Neuronal stem cell (in vitro differentiated cells): ENCODE measurements around the gene C2orf69.
A peak's percentile ranks its signal among the peaks of the same experiment; 100 is the strongest.
"Not testable (repeated sequence)": the region's sequence is repeated elsewhere in the genome, so short reads cannot be mapped to it uniquely, and the experiment has no call there.

Source experiments
- DNase-seq: peaks from one replicate; pipeline ENCODE4 v3.0.0-alpha.2; 2013; ENCODE audit warnings: low spot score
- H2AFZ ChIP-seq: one replicate; pipeline ENCODE4 v1.6.1; 2013; ENCODE audit warnings: mild to moderate bottlenecking, low read length, inconsistent platforms
- H2AK5ac ChIP-seq: 2 replicates; pipeline ENCODE4 v1.6.1; 2013; ENCODE audit warnings: low read depth, mild to moderate bottlenecking, inconsistent platforms, low read length, moderate library complexity, mixed read lengths
- H2BK120ac ChIP-seq: 2 replicates; pipeline ENCODE4 v1.6.1; 2013; ENCODE audit warnings: low read depth, mild to moderate bottlenecking, inconsistent platforms, low read length, moderate library complexity, mixed read lengths
- H2BK12ac ChIP-seq: one replicate; pipeline ENCODE4 v1.6.1; 2013; ENCODE audit warnings: low read length, inconsistent platforms
- H2BK15ac ChIP-seq: 2 replicates; pipeline ENCODE4 v1.6.1; 2013; ENCODE audit warnings: mild to moderate bottlenecking, low read length, inconsistent platforms, mixed read lengths
- H2BK5ac ChIP-seq: one replicate; pipeline ENCODE4 v1.6.1; 2013; ENCODE audit warnings: inconsistent platforms, mild to moderate bottlenecking, low read length, moderate library complexity
- H3K14ac ChIP-seq: one replicate; pipeline ENCODE4 v1.6.1; 2013; ENCODE audit warnings: low read length, inconsistent platforms
- H3K18ac ChIP-seq: 2 replicates; pipeline ENCODE4 v1.6.1; 2013; ENCODE audit warnings: low read length, inconsistent platforms
- H3K23ac ChIP-seq: 2 replicates; pipeline ENCODE4 v1.6.1; 2013; ENCODE audit warnings: low read depth, mild to moderate bottlenecking, mixed read lengths, low read length, inconsistent platforms; ENCODE audit not compliant: poor library complexity
- H3K27ac ChIP-seq: replicated peaks from 3 replicates; pipeline ENCODE4 v1.5.1; 2013; ENCODE audit warnings: low read length, inconsistent platforms
- H3K27me3 ChIP-seq, 3 experiments: 2 replicates each; pipeline ENCODE4 v1.6.1; 2013; ENCODE audit warnings: low read length in 3 of 3, mild to moderate bottlenecking in 2 of 3, inconsistent platforms in 1 of 3, low read depth in 1 of 3, mixed read lengths in 1 of 3, moderate library complexity in 1 of 3; ENCODE audit not compliant: control insufficient read depth in 3 of 3, insufficient read depth in 3 of 3
- H3K36me3 ChIP-seq, 2 donors: replicated peaks in 1 of 2; 2 replicates each; pipeline ENCODE4 v1.6.1; 2013; ENCODE audit warnings: low read length in 2 of 2; ENCODE audit not compliant: control insufficient read depth in 2 of 2, insufficient read depth in 2 of 2
- H3K4ac ChIP-seq: 2 replicates; pipeline ENCODE4 v1.6.1; 2013; ENCODE audit warnings: inconsistent platforms, mild to moderate bottlenecking, low read length, moderate library complexity
- H3K4me1 ChIP-seq, 2 donors: 1 replicate in 1 of 2; 2 replicates in 1 of 2; pipeline ENCODE4 v1.6.1; 2013; ENCODE audit warnings: low read length in 2 of 2, low read depth in 1 of 2; ENCODE audit not compliant: control insufficient read depth in 2 of 2, insufficient read depth in 1 of 2
- H3K4me2 ChIP-seq: one replicate; pipeline ENCODE4 v1.6.1; 2013; ENCODE audit warnings: mild to moderate bottlenecking, low read length, inconsistent platforms; ENCODE audit not compliant: insufficient read depth, poor library complexity, severe bottlenecking
- H3K4me3 ChIP-seq, 2 donors: 2 replicates each; pipeline ENCODE4 v1.5.1; 2013; ENCODE audit warnings: low read length in 2 of 2, mild to moderate bottlenecking in 2 of 2, inconsistent platforms in 1 of 2, moderate library complexity in 1 of 2
- H3K79me1 ChIP-seq: one replicate; pipeline ENCODE4 v1.6.1; 2013; ENCODE audit warnings: low read depth, mild to moderate bottlenecking, inconsistent platforms, low read length, moderate library complexity
- H3K9ac ChIP-seq: one replicate; pipeline ENCODE4 v1.6.1; 2013; ENCODE audit warnings: mild to moderate bottlenecking, low read depth, low read length, inconsistent platforms; ENCODE audit not compliant: poor library complexity
- H3K9me3 ChIP-seq, 2 donors: replicated peaks in 1 of 2; 2 replicates each; pipeline versions ENCODE3 to v1.6.1; 2013; ENCODE audit warnings: low read length in 2 of 2, mild to moderate bottlenecking in 2 of 2, inconsistent platforms in 1 of 2, low read depth in 1 of 2, mixed read lengths in 1 of 2, moderate library complexity in 1 of 2; ENCODE audit not compliant: control insufficient read depth in 2 of 2, insufficient read depth in 1 of 2
- H4K8ac ChIP-seq: one replicate; pipeline ENCODE4 v1.6.1; 2013; ENCODE audit warnings: low read depth, mild to moderate bottlenecking, inconsistent platforms, low read length, moderate library complexity
- H4K91ac ChIP-seq: one replicate; pipeline ENCODE4 v1.6.1; 2013; ENCODE audit warnings: low read length, low read depth, mild to moderate bottlenecking, inconsistent platforms; ENCODE audit not compliant: poor library complexity
- WGBS, 2 donors: extraction: QIAGEN DNeasy Blood & Tissue Kit; methylation state at CpG; one replicate each; pipeline ENCODE4 v1.1.7; 2013; ENCODE audit warnings: missing lambda C conversion rate in 2 of 2, mixed read lengths in 1 of 2; ENCODE audit not compliant: insufficient read length in 2 of 2, insufficient replicate concordance in 1 of 2; ENCODE audit errors: extremely low coverage in 2 of 2; 5-methylcytosine and 5-hydroxymethylcytosine counted together

Gene C2orf69

DNA sequence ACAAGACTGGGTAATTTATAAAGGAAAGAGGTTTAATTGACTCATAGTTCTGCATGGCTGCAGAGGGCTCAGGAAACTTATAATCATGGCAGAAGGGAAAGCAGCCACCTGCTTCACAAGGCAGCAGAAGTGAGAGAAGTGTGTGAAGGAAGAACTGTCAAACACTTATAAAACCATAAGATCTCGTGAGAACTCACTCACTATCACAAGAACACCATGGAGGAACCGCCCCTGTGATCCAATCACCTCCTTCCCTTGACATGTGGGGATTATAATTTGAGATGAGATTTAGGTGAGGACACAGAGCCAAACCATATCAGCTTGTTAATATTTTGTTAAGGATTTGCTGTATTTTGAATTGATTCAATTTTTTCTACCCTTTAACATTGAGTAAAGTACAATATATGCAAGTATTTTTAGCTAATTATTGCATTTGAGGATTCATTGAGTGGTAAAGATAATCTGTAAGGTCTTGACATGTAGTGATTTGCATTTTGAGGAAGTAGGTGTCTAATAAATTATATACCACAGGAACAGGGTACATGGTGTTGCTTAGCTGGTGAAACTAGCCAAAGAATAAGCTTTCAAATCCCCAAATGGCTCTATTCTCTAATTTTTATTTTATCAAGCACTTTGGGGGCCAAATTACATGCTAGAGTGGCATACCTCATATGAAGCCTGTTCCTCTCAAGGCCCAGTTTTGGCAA, 3.9 kb upstream of the C2orf69 start:
- Histone ChIP-seq H3K27me3 (no peaks in the 10 kb centered on the region), H3K18ac (no peak overlapping the region), H2BK12ac (no peak overlapping the region), H2AFZ (no peak overlapping the region), H2BK5ac (no peak overlapping the region), H2AK5ac (no peak overlapping the region), H3K4me1 (no peaks in the 10 kb centered on the region), H4K8ac (no peak overlapping the region), H3K36me3 (no peaks in the 10 kb centered on the region), H3K23ac (no peak overlapping the region), H3K9ac (no peak overlapping the region), H3K4me2 (no peak overlapping the region), H2BK120ac (no peak overlapping the region), H2BK15ac (no peak overlapping the region), H3K9me3 (no peaks in the 10 kb centered on the region), H3K27ac (no peak overlapping the region), H4K91ac (no peak overlapping the region), H3K4me3 (no peak overlapping the region), H3K4ac (no peak overlapping the region), H3K79me1 (peaks cover 2% of the 10 kb centered on the region), H3K14ac (no peak overlapping the region)
- DNase-seq, result no peak
- WGBS, 2 donors, result no CpG with 5 or more reads among the region's 2 CpGs

DNA sequence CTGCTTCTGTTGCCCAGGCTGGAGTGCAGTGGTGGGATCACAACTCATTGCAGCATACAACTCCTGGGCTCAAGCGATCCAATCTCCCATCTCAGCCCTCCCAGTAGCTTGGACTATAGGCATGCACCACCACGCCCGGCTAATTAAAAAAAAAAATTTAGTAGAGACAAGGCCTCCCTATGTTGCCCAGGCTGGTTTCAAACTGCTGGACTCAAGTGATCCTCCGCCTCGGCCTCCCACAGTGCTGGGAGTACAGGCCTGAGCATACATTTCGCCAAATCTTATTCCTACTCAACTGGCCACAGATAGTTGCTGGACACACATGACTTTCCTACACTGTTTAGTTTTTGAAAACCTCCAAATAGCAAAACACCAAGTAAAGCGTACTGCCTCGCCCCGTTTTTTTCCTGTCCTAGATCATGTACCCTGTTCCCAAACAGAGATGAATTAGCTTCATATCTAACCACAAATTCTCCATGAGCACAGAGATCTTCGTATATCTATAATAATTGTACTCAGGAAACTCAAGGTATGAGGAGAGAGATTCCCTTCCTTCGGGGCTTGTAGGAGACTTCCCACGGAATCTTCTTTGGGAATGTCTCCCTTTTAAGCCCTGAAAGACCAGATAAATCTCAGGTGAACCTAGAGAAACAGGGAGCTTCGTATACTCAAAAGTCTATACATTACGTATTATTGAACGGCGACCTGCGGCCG, 598 bp upstream of the C2orf69 start:
- no peak overlapping the region for H2BK5ac ChIP-seq
- no peak overlapping the region for H3K23ac ChIP-seq
- H3K9me3 ChIP-seq, result no peaks in the 10 kb centered on the region
- H3K4ac ChIP-seq, result no peak overlapping the region
- H3K4me2 ChIP-seq, result no peak overlapping the region
- no peak overlapping the region for H2BK15ac ChIP-seq
- H3K18ac ChIP-seq, result no peak overlapping the region
- WGBS, 2 donors, result no CpG with 5 or more reads among the region's 18 CpGs
- no peak overlapping the region for H2BK120ac ChIP-seq
- H2AK5ac ChIP-seq, result no peak overlapping the region
- H4K8ac ChIP-seq, result no peak overlapping the region
- H4K91ac ChIP-seq, result no peak overlapping the region
- no peak overlapping the region for H3K14ac ChIP-seq
- H2AFZ ChIP-seq, result peak overlapping the region; percentile 76
- H3K27me3 ChIP-seq, result no peaks in the 10 kb centered on the region
- H3K4me3 ChIP-seq, result peak overlapping the region; percentile 74 to 84
- no peak overlapping the region for H3K9ac ChIP-seq
- peak overlapping the region; percentile 41 for H3K27ac ChIP-seq
- no peak for DNase-seq
- H3K36me3 ChIP-seq, result peaks cover 0 to 19% of the 10 kb centered on the region in 2 donors
- no peaks in the 10 kb centered on the region for H3K4me1 ChIP-seq
- no peak overlapping the region for H2BK12ac ChIP-seq
- peaks cover 2% of the 10 kb centered on the region for H3K79me1 ChIP-seq

DNA sequence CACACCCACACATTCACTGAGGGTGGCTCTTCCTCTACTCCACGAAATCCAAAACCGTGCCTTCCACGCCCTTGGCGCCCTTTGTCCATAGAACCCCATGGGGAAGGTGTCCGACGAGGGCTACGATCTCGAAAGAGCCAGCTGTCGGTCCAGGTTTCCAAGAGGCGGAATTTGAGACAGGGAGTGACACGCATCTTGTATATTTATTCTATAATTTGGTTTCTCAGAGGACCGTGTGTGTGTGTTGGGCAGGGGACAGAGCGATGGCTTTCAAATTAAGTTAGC, 726 bp downstream of the C2orf69 start:
- peaks cover 2% of the 10 kb centered on the region for H3K79me1 ChIP-seq
- H2BK5ac ChIP-seq, result peak overlapping the region; percentile 96
- no peak for DNase-seq
- peak overlapping the region; percentile 96 for H3K9ac ChIP-seq
- peak overlapping the region; percentile 95 for H2AFZ ChIP-seq
- peak overlapping the region; percentile 94 for H3K23ac ChIP-seq
- H3K4me1 ChIP-seq, result no peaks in the 10 kb centered on the region
- no peak overlapping the region for H2BK12ac ChIP-seq
- peak overlapping the region; percentile 98 for H3K18ac ChIP-seq
- WGBS, 2 donors, result no CpG with 5 or more reads among the region's 13 CpGs
- H3K27ac ChIP-seq, result peak overlapping the region; percentile 94
- H3K27me3 ChIP-seq, result no peaks in the 10 kb centered on the region
- H2AK5ac ChIP-seq, result no peak overlapping the region
- H4K91ac ChIP-seq, result no peak overlapping the region
- peaks cover 7 to 32% of the 10 kb centered on the region in 2 donors for H3K36me3 ChIP-seq
- no peak overlapping the region for H4K8ac ChIP-seq
- H3K4me3 ChIP-seq, result peak overlapping the region; percentile 84 to 98
- H3K9me3 ChIP-seq, result peaks cover 3 to 13% of the 10 kb centered on the region in 2 donors
- no peak overlapping the region for H2BK120ac ChIP-seq
- H2BK15ac ChIP-seq, result no peak overlapping the region
- H3K14ac ChIP-seq, result peak overlapping the region; percentile 97
- H3K4me2 ChIP-seq, result peak overlapping the region; percentile 54
- H3K4ac ChIP-seq, result no peak overlapping the region

DNA sequence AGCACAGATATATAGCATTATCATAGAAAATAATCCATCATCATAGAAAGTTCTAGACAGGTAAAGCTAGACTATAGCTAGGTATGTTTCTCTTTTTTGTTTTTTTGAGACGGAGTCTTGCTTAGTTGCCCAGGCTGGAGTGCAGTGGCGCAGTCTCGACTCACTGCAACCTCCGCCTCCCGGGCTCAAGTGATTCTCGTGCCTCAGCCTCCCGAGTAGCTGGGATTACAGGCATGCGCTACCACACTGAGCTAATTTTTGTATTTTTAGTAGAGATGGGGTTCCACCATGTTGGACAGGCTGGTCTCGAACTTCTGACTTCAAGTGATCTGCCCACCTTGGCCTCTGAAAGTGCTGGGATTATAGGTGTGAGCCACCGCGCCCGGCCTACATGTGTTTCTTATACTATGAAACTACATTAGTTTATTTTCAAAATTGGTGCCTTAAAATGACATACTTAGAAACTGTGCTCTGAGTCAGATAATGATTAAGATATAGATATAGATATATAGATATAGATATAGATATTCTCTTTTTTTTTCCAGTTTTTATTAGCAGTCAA, 1.5 kb downstream of the C2orf69 start:
- H3K27me3 ChIP-seq, H2BK5ac ChIP-seq, DNase-seq, H2BK12ac ChIP-seq, H2BK120ac ChIP-seq, H3K23ac ChIP-seq, H3K9ac ChIP-seq, H3K18ac ChIP-seq, H3K79me1 ChIP-seq, H3K4ac ChIP-seq, H4K91ac ChIP-seq, H2AFZ ChIP-seq, H3K4me1 ChIP-seq, H4K8ac ChIP-seq, H3K14ac ChIP-seq, H3K27ac ChIP-seq, H2AK5ac ChIP-seq, H2BK15ac ChIP-seq: not testable (repeated sequence)
- Histone ChIP-seq H3K4me2 (peak overlapping the region; percentile 37), H3K36me3 (peaks cover 13 to 41% of the 10 kb centered on the region in 2 donors), H3K4me3 (peak overlapping the region in 1 of 2 donors; percentile 84), H3K9me3 (peaks cover 6 to 20% of the 10 kb centered on the region in 2 donors)
- no CpG with 5 or more reads among the region's 12 CpGs for WGBS, 2 donors
